Measurements from ENCODE around the gene NPLOC4. TPM values are rescaled to one million over a fixed set of nuclear protein-coding genes. Genes with fewer than 3 reads are reported as not detected.

Gene NPLOC4
- total and polyA plus RNA-seq, 9 of the 15 experiments (the other 6 are each of a cell fraction or from before 2014, with no cell fraction given): 1.5 to 116 (median 64.5) TPM

- TF ChIP-seq, protein P1, sequence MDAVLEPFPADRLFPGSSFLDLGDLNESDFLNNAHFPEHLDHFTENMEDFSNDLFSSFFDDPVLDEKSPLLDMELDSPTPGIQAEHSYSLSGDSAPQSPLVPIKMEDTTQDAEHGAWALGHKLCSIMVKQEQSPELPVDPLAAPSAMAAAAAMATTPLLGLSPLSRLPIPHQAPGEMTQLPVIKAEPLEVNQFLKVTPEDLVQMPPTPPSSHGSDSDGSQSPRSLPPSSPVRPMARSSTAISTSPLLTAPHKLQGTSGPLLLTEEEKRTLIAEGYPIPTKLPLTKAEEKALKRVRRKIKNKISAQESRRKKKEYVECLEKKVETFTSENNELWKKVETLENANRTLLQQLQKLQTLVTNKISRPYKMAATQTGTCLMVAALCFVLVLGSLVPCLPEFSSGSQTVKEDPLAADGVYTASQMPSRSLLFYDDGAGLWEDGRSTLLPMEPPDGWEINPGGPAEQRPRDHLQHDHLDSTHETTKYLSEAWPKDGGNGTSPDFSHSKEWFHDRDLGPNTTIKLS (IDR thresholded peaks at IDR 0.05; ENCODE audit: borderline replicate concordance, low read depth): no peak
- TF ChIP-seq HDAC1 (IDR thresholded peaks at IDR 0.05) (peak in 1 of 2 experiments; percentile 62; a peak in 1 of 4 replicates), CTBP1 (IDR thresholded peaks at IDR 0.05; ENCODE audit: borderline replicate concordance) (peak; percentile 89), MYBL2 (IDR thresholded peaks at IDR 0.05; ENCODE audit: low read depth) (no peak), MYBL2 (CRISPR knock-in tag; IDR thresholded peaks at IDR 0.05; ENCODE audit: borderline replicate concordance) (0 out of 2 replicates have a peak, but pooled peaks have one; percentile 28), E4F1 (CRISPR knock-in tag; IDR thresholded peaks at IDR 0.05; ENCODE audit: borderline replicate concordance) (no peak), MBD1 (CRISPR knock-in tag; IDR thresholded peaks at IDR 0.05) (no peak), SRSF3 (IDR thresholded peaks at IDR 0.05; ENCODE audit: insufficient read depth, low read length) (no peak), XRCC3 (IDR thresholded peaks at IDR 0.05) (no peak), CEBPG (CRISPR knock-in tag; IDR thresholded peaks at IDR 0.05) (no peak), CEBPG (tag; conservative IDR thresholded peaks at IDR 0.05 in 1 of 2, IDR thresholded peaks at IDR 0.05 in 1 of 2) (no peak), KDM2B (CRISPR knock-in tag; IDR thresholded peaks at IDR 0.05) (no peak), CEBPB (tag; IDR thresholded peaks at IDR 0.05) (no peak), FOXJ2 (tag; IDR thresholded peaks at IDR 0.05) (no peak), ZNF668 (CRISPR knock-in tag; IDR thresholded peaks at IDR 0.05) (no peak), HNRNPK (IDR thresholded peaks at IDR 0.05; ENCODE audit: low read depth, low read length, poor library complexity, severe bottlenecking) (no peak), ZNF75A (CRISPR knock-in tag; IDR thresholded peaks at IDR 0.05) (no peak), PHF21A (IDR thresholded peaks at IDR 0.05; ENCODE audit: borderline replicate concordance, low read depth) (no peak), POLR3G (IDR thresholded peaks at IDR 0.05; ENCODE audit: extremely low read depth, insufficient read length, insufficient replicate concordance) (no peak), CREB3 (tag; conservative IDR thresholded peaks at IDR 0.05; ENCODE audit: low read depth) (no peak), ZNF253 (CRISPR knock-in tag; conservative IDR thresholded peaks at IDR 0.05) (no peak), ZNF644 (tag; IDR thresholded peaks at IDR 0.05; ENCODE audit: low read depth) (no peak)
These were observed 117.5 kb downstream of the NPLOC4 start (continued) for GRCh38 chr17:81519284-81520020.

All from K562 (cell line).